Breast epithelium (tissue), 3 donors: Measurements from ENCODE around the gene ARHGAP21.

Source experiments
- POLR2AphosphoS5 ChIP-seq, 3 donors: sonication (generic); formaldehyde crosslinking; IDR thresholded peaks; one replicate each; pipeline ENCODE4 v1.6.1; 2017; ENCODE audit warnings: antibody characterized with exemption in 3 of 3
- TF ChIP-seq, protein P1 (sequence below), 3 donors: fragments of 450-650 bp; IDR thresholded peaks; one replicate each; pipeline ENCODE4 v1.5.1; 2016 to 2017; ENCODE audit warnings: antibody characterized with exemption in 3 of 3, mild to moderate bottlenecking in 3 of 3, moderate library complexity in 3 of 3

DNA sequence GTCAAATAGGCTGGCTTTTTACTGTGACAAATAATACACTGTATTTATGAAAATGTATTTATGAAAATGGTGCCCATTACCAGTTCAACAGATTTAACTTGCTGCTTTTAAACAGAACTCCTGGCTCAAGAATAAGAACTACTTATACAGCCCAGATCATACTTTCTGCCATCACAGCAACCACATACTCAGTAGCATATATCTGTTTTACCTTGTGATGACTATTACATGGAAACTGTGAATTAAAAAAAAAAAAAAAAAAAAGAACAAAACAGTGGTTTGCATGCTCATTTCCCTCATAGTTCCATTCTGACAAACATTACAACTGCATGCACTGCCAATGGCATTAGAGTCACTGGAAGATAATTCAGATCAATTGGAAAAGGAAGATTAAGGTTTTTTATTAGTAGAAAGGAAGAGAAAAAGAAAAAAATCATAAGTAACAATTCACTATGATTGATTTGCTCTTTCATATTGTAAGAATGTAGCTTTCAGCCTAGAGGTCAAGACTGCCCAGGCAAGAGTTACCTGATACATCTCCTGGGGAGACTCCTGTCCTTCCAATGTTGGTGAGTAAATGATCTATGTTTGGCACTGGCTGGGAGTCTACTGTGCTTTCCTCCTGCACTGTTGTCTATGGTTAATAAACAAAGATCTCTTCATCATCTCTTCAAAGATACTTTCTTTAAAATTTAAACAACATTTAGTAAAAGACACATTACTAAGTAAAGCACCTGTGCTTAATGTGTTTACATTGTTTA is 132.8 kb downstream of the ARHGAP21 start:
- TF ChIP-seq, protein P1, sequence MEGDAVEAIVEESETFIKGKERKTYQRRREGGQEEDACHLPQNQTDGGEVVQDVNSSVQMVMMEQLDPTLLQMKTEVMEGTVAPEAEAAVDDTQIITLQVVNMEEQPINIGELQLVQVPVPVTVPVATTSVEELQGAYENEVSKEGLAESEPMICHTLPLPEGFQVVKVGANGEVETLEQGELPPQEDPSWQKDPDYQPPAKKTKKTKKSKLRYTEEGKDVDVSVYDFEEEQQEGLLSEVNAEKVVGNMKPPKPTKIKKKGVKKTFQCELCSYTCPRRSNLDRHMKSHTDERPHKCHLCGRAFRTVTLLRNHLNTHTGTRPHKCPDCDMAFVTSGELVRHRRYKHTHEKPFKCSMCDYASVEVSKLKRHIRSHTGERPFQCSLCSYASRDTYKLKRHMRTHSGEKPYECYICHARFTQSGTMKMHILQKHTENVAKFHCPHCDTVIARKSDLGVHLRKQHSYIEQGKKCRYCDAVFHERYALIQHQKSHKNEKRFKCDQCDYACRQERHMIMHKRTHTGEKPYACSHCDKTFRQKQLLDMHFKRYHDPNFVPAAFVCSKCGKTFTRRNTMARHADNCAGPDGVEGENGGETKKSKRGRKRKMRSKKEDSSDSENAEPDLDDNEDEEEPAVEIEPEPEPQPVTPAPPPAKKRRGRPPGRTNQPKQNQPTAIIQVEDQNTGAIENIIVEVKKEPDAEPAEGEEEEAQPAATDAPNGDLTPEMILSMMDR (IDR thresholded peaks at IDR 0.05): no peak
- no peak for TF ChIP-seq POLR2AphosphoS5 (IDR thresholded peaks at IDR 0.05)
